DMS 273 (cell line): ENCODE results near the gene ARL1.
"Not testable (repeated sequence)": the region's sequence is repeated elsewhere in the genome, so short reads cannot be mapped to it uniquely, and the experiment has no call there.

ENCODE experiments used
- DNase-seq: peaks from one replicate; lab custom pipeline; 2025; ENCODE audit not compliant: unreplicated experiment; lab: John Stamatoyannopoulos, UW

The ARL1 gene

GRCh38 chr12:101407436-101408345, at the start of gene ARL1:
ARL1 (minus strand) TSS chr12:101407772; CDS start chr12:101407645, 127 bp downstream.
- DNase-seq = peak; percentile 92

GRCh38 chr12:101455685-101456084, 48.1 kb upstream of the ARL1 start:
- DNase-seq = no peak

GRCh38 chr12:101441461-101442224, 34.1 kb upstream of the ARL1 start:
- DNase-seq = no peak

GRCh38 chr12:101439236-101439635, 31.7 kb upstream of the ARL1 start:
- no peak for DNase-seq

- no peak for DNase-seq
These were observed 28.6 kb upstream of the ARL1 start for GRCh38 chr12:101436136-101436535.

- no peak for DNase-seq
These were observed 22.9 kb upstream of the ARL1 start for GRCh38 chr12:101430456-101430855.

- no peak for DNase-seq
These were observed 17.0 kb upstream of the ARL1 start for GRCh38 chr12:101424620-101425019.

- DNase-seq = not testable (repeated sequence)
These were observed 14.5 kb upstream of the ARL1 start for GRCh38 chr12:101422066-101422465.

GRCh38 chr12:101415228-101415627, 7.7 kb upstream of the ARL1 start:
- DNase-seq = no peak

GRCh38 chr12:101414533-101415119, 7.1 kb upstream of the ARL1 start:
- peak; percentile 64 for DNase-seq

GRCh38 chr12:101410169-101410568, 2.6 kb upstream of the ARL1 start:
- DNase-seq = not testable (repeated sequence)

GRCh38 chr12:101407049-101407435, 530 bp downstream of the ARL1 start:
- DNase-seq = peak; percentile 63

GRCh38 chr12:101391181-101391580, 16.4 kb downstream of the ARL1 start:
- not testable (repeated sequence) for DNase-seq

GRCh38 chr12:101379149-101379548, 28.4 kb downstream of the ARL1 start:
- no peak for DNase-seq

- no peak for DNase-seq
These were observed 32.0 kb downstream of the ARL1 start for GRCh38 chr12:101375573-101375972.

GRCh38 chr12:101372431-101372830, 35.1 kb downstream of the ARL1 start:
- no peak for DNase-seq

GRCh38 chr12:101368016-101368415, 39.6 kb downstream of the ARL1 start:
- no peak for DNase-seq

GRCh38 chr12:101361455-101361854, 46.1 kb downstream of the ARL1 start:
- DNase-seq = no peak

- no peak for DNase-seq
These were observed 50.8 kb downstream of the ARL1 start for GRCh38 chr12:101356794-101357193.

- no peak for DNase-seq
These were observed 55.9 kb downstream of the ARL1 start for GRCh38 chr12:101351682-101352081.

GRCh38 chr12:101343893-101344292, 63.7 kb downstream of the ARL1 start:
- no peak for DNase-seq
